HG03064 (cell line): Measurements from ENCODE around the gene RASIP1.
"Not testable (repeated sequence)": the region's sequence is repeated elsewhere in the genome, so short reads cannot be mapped to it uniquely, and the experiment has no call there.

Experiments used
- ATAC-seq: cut with Tn5 transposase; IDR thresholded peaks from one replicate; pipeline ENCODE4 v1.9.1; 2021; ENCODE audit warnings: low read depth; ENCODE audit not compliant: unreplicated experiment

The RASIP1 gene

DNA sequence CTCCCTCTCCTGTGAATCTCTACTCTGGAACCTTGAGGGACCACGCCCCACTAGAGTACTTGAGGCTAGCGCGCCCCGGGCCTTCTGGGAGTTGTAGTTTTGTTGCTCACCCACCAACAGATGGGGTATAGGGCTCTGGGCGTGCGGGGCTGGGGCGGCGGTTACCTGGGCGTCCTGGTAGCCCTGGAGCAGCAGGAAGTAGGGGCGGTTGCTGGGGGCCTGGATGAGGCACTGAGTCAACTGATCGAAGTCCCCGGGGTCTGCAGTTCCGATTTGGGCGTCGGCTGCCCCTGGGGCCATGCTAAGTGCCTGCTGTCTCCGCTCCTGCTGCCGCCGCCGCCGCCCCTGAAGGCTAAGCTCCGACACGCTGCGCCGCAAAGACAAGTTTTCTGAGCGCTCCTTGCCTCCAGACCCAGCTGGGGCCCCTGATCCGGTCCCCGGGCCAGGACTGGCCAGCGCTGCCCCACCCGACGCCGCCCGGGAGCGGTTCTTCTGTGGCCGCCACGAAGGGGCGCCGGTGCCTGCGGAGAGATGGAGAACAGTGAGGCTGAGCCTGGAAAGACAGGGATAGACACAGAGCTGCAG lies 5.3 kb downstream of the RASIP1 start:
- ATAC-seq: no peak

DNA sequence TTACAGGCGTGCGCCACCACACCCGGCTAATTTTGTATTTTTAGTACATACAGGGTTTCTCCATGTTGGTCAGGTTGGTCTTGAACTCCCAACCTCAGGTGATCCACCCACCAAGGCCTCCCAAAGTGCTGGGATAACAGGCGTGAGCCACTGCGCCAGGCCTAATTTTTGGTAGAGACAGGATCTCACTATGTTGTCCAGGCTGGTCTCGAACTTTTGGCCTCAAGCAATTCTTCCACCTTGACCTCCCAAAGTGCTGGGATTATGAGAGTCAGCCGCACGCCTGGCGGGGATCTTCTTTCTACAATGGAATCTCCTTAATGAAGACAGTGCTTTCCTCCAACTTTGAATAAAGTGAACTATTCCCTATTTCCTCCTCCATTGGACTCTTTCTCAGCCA lies 5.8 kb downstream of the RASIP1 start:
- ATAC-seq: no peak

DNA sequence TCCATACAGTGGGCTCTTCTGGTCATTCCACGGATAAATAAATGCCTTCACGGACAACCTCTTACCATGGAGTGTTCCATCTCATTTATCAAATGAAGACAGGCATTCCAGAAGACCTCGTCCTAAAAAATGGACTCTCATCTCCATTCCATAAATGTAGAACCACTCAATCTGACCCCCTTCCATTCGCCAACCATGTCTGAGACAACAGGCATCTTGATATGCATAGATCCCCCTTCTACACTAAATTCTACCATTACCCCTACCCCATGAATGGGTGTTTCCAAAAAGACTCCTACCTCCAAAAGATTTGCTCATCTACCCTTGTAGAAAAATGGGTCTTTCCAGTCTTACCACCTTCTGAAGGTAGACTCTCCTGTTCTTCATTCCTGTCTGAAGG lies 9.0 kb downstream of the RASIP1 start:
- no peak for ATAC-seq

DNA sequence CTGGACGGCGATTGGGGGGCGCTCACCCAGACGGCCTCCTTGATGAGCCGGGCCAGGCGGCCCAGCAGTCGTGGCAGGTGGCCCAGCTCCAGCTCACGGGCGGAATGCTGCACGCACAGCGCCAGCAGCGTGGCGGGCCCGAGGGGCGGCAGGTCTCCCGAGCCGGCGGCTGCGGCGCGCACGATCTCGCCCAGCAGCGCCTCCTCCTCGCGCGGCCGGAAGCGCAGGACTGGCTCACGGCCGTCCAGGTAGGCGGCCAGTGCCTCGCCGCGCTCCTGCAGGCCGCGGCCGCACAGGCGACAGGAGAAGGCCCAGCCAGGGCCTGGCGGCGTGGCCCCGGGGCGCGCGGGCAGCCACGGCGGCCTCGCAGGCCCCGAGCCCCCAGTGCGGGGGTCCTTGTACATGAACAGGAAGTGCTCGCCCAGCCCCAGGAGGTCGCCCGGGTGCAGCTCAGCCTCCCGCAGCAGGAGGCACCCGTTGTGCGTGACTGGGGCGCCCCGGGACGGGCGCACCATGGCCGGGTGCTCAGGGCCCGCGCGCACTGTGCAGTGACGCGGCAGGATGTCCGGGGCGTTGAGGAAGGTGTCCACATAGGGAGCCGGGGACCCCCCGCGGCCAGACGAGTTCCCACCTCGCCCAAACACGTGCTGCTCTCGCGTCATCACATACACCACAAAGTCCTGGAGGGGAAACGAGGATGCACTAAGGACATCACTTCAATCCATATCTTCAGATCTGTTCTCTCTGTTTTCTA lies 11.3 kb downstream of the RASIP1 start:
- no peak for ATAC-seq

DNA sequence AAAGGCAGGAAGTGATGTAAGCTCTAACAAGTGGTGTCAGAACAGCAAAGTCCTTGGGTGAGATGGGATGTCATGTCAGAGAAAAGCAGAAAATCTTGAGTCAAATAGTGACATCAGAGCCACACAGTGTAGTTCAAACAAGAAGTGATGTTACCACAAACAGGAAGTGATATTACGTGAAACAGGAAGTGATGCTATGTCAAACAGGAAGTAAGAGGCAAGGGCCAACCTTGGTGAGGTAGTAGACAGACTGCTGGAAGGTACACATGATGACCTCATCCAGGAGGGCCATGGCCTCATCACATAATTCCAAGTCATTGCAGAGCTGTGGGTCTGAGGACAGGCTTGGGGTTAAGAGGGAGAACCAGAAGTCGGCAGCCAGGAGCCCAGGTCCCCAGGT lies 13.9 kb downstream of the RASIP1 start:
- ATAC-seq: no peak

DNA sequence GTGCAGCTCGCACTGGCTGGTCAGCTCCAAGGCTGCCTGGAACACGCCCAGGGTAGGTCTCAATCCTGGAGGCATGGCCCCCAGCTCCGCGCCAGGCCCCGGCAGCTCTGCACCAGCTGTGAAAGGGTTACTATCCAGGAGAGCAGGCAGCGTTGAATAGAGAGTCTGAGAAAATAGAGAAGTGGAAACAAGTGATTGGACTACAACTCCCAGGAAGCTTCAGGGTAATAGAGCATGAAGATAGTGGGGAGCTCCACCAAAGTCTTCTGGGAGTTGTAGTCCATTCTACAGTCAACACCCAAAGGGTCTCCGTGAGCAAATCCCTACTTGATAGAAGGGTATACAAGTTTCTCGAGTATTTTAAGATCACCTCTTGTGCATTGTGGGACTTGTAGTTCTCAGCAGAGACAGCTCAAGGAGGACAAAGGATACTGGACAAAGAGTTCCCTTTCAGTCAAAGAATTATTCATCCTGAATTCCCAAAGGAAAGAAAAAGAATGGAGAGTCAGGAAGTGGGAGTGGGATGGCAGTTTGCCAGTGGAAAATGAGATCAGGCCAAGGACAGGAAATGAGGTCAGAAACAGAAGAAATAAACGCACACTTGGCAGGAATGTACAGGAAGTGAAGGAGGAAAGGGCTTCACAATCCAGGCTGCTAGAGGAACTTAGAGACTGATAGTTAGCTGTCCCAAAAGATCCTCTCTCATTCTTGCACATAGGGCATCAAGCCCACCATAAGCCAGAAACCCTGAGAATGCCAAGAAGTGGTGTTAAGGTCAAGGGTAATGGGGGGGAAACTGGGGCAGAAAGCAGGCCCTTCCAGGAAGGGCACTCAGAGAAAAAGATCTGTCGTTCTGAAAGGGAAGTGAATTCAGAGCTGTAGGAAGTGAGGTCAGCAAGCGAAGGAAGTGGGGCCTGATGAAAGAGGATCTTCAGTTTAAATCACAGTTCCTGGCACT lies 15.3 kb downstream of the RASIP1 start:
- no peak for ATAC-seq

DNA sequence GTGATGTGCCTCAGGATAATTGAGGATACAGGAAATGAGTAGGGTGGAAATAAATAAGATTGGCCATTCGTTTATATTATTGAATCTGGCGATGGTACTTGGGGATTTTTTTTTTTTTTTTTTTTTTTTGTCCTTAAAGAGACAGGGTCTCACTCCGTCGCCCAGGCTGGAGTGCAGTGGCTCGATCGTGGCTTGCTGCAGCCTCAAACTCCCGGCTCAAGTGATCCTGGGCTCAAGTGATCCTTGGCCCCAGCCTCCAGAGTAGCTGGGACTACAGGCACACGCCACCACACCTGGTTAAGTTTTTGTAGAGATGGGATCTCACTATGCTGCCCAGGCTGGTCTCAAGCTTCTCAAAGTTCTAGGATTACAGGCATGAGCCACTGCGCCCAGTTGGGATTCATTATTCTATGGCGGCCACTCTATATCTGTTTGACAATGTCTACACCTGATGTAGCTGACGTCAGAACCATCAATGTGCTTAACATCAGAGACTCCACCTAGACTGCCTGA lies 18.2 kb downstream of the RASIP1 start:
- no peak for ATAC-seq

DNA sequence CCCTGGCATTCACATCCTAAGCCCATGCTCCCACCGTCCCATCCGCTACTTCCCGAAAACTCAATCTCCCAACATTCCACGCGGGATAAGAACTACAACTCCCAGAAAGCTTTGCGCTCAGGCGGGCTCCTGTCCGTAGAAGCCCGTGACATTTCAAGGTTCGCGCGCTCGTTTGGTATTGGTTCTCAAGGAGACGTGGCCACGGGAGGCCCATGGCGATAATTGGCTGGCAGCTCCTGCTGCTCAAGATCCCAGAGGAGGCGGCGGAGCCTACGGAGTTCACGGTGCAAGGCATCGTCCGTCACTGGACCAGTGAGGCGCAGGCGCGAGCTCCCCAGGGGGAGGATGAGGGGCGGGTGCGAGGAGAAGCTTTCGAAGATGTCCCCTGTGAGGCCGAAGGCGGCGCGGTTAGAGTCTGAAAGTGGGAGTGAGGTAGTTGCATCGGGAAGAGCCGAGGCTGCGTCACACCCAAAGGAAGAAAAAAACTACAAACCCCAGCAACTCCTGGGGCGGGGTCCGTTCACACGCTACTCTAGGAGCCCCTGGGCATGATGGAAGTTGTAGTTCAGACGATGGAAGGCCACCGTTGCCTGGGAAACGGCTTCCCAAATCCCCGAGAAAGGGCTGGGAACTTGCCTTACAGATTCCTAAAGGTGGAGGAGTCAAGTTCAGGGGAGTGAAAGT lies 19.7 kb downstream of the RASIP1 start:
- ATAC-seq: peak; percentile 61

DNA sequence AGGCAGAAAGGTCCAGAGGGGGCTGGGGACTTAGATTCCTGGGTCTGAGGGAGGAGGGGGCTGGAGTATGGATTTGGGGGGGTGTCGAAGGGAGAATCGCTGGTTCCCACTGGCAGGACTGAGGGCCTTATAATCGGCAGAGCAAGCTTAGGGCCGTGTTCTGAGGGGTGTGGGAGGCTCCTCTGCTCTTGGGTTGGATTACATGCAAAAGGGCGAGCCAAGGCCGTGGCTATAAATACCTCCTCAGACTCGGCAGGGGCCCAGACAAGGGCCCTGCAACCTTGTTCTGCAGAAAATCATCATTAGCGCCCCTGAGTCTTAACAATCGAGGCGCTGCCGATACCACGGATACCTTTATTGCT lies 20.2 kb downstream of the RASIP1 start:
- no peak for ATAC-seq

DNA sequence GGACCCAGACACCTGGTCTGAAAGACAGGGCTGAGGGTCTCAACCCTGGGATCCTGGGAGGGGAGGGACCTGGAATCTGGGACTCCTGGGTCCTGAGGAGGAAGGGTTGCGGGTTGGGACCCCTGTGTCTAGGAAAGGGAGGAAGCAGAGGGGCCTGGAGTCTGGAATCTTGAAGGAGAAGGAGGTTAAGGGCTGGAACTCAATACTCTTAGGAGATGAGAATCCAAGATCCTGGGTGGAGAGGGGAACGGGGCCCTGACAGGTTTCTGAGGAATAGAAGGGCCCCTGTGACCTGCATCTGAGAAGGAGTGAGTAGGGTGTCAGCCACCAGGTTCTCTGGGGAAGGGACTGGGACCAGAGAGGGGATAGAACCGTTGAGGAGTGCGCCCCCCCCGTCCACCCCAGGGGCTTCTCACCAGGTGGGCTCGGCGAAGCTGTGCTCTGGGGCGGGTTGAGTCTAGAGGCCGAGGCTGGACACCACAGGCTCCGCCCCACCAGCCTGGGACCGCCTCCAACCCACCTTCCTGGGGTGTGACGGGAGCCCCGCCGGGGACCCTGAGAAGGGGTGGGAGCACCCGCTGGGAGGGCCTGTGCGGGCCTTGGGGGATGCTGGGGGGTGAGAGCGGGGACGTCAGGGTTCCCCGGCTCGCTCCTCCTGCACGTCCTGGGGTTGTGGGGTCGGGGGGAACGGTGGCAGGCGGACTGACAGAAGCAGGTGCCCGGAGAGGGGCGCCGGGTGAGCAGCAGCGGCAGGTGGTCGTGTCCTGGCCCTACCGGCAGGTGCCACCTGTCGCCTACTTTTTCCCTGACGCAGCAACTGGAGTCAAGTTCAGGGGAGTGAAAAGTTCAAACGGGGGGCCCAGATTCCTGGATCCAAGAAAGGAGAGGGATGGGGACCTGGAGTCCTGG lies 20.9 kb downstream of the RASIP1 start, which contains the start of gene MAMSTR:
Gene MAMSTR (minus strand): TSS at position 463 of the 909 bp plus-strand sequence. CDS start 694 bp downstream, outside the sequence.
- ATAC-seq: no peak

DNA sequence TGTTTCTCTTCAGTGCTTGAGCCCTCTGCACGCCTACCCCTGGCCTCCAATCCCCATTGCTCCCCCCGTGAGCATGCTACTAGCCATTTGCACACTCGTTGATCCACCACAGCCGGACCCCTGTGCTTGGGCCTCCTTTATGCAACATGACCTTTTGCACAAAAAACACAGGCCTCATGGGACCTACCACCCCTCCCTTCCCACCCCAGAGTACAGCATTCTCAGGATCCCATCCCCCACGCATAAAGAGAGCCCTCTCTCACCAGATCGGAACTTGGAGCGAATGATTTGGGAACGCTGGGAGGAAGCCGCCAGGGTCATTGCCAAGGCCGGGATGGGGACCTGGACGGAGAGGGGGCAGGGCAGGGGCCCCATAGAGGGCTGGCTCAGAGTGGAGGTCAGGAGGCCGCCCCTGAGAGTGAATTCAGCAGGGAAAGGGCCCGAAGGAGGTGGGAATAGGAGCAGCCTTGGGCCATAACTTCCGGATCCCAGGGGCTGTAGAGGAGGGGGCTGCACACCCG lies 21.6 kb downstream of the RASIP1 start:
- no peak for ATAC-seq

DNA sequence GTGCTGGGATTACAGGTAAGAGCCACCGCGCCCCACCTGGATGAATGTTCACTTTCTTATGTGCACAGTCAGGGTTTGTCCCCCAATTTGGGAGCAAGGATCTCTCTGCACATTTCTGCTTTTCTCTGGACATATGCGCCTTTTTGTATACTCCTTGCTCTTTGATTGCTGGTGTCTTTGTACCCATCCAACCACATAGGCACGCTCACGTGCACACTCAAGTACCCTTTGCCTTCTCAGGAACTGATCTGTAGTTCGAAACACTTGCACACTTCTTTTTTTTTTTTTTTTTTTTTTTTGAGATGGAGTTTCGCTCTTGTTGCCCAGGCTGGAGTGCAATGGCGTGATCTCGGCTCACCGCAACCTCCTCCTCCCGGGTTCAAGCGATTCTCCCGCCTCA lies 22.3 kb downstream of the RASIP1 start:
- ATAC-seq: not testable (repeated sequence)

DNA sequence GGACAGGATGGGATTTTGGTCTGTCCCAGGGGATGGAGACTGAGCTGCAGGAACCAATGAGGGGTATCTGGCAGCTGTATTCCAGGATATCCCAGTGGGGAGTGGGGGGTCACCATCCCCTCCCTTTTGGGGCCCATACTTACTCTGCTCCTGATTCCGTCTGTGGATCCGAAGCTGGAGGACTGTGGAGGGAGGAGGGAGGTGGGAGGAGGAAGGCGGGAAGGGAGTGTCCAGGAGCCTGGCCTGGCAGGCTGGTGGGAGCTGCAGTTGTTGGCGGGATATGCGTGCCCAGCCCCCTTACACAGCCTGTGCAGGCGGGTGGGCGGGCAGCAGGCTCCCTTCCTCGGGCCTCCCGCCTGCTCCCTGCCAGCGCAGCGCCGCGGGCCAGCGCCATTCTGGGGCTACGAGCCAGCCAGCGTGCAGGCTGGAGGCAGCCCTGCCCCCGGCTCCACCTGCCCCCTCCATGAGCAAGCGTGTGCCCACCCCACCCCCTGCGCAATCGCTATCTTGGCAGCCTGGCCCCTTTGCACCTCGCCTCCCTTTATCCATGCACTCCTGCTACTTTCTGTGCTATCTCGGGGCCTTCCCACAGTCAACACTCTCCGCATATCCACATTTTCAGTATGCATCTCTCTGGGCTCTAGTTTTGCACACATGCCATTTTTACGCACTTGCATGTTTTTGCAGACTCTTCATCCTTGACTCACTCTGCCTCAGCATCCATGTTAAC lies 23.7 kb downstream of the RASIP1 start:
- no peak for ATAC-seq

DNA sequence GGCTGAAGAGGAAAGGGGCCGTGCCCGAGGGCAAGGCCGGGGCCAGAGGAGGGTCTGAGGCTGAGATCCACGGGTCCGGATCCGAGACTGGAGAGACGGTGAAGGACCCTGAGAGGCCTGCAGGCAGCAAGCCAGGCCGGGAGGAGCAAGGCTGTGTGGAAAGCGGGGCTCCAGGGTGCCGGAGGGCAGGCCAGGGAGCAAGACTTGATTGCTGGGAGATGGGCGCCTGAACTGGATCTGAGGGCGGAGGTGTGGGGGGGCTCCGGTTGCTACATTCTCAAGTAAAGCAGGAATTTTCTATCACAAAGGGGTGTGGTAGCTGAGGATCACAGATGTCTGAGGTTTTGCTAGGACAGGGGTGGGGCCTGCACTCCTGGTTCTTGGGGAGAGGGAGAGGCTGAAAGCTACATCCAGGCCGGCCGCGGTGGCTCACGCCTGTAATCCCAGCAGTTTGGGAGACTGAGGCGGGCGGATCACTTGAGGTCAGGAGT lies 24.7 kb downstream of the RASIP1 start:
- no peak for ATAC-seq

DNA sequence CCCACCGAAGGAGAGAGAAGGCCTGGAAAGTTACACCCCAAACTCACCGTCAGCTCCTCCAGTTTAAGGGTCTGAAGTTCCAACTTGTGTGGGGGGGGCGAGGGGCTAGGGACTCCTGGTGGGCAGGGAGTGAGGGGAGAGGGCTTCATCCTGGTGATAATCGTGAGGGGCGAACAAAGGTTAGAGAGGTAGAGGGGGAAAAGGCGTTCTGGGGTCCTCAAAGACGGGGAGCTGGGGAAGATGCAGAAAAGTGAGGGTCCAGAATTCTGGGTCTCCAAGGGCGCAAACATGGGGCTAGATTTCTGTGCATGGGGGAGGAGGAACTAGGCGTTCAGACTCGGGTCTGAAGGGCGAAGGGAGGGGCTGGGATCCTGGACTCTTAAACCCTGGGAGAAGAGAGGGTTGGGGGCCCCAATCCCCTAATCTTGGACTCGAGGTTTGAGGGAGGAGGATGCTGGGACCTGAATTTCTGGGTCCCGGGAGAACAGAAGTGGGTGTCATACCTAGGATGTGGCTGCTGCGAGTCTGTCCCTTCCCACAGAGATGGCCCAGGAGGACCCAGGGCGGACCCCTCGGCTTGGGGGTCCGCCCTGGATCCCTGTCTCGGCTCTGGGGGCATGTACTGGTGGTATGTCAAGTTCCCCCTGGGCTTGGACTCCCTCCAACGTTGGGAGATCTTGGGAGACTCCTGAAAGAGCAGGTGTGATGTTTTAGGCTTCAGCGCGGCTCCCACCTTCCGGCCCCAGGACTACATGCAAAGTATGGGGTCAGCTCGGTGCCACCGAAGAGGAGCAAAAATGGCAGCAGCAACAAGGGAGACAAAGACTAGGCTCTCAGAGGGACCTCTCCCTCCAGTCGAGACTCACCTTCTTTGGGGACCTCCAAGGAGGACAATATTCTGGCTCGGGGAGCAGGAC lies 25.4 kb downstream of the RASIP1 start:
- ATAC-seq: no peak

DNA sequence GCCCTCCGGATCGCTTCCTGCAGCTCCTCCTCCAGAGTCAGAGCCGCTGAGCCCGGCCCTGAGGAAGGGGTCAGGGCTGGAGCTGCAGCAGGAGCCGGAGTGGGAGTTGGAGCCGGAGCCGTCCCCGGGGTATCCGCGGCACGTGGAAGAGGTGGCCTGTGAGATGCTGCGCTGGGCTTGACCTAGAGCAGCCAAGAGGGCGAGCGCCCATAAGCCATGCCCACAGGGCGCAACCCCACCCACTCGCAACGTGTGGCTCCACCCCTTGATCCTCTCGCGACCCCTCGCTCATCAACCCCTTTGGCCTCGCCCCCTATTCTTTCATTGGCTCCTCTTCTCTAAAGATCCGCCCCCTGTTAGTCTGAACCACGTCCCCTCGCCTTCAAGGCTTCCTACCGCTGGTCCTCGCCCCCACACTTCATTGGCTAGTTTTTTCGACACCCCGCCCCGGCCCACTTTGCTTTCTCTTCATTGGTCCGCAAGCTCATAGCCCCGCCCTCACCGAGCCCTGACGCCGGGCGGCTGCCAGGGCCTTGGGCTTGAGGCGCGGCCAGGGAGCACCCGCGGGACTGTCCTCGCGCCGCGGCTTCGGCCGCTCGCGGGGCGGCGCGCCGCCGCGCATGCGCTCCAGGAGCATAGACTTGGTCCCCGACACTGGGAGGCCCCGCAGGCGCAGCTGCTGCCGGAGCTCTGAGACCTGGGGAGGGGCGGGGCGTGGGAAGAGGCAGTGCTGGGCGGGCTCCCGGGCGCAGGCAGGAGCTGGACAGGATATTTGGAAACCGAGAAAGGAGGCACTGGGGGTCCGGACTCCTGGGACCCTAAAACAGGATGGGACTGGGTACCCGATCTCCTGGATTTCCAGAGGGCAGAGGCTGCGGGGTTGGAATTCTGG lies 26.3 kb downstream of the RASIP1 start:
- peak; percentile 81 for ATAC-seq
